HepG2 (cell line): ENCODE data around the gene NOL12. TPM values are rescaled to one million over a fixed set of nuclear protein-coding genes. Genes with fewer than 3 reads are reported as not detected.

Experiments used
- AGO2 ChIP-seq: fragments of 200-400 bp; formaldehyde crosslinking; optimal IDR thresholded peaks from 2 replicates; pipeline ENCODE3; 2017; ENCODE audit warnings: mild to moderate bottlenecking, low read depth, low read length, moderate library complexity
- ATF7 ChIP-seq, 2 experiments: fragments of 450-650 bp in 1 of 2; sonication (generic) in 1 of 2; formaldehyde crosslinking in 1 of 2; IDR thresholded peaks; 2 replicates each; pipeline versions ENCODE4 v1.4.0 to v1.6.1; 2016 to 2020; ENCODE audit warnings: antibody characterized with exemption in 1 of 2, mild to moderate bottlenecking in 1 of 2, missing genetic modification reagents in 1 of 2
- CTCF ChIP-seq: sonication (generic); formaldehyde crosslinking; IDR thresholded peaks from 2 replicates; pipeline ENCODE4 v1.5.0; 2020; ENCODE audit warnings: mild to moderate bottlenecking, missing genetic modification reagents, moderate library complexity
- HMGXB3 ChIP-seq: sonication (generic); formaldehyde crosslinking; IDR thresholded peaks from 2 replicates; pipeline ENCODE4 v1.4.0; 2020; ENCODE audit warnings: missing genetic modification reagents, borderline replicate concordance
- HNRNPK ChIP-seq: fragments of 200-400 bp; formaldehyde crosslinking; IDR thresholded peaks from 2 replicates; pipeline ENCODE4 v1.6.1; 2018; ENCODE audit warnings: low read length, low read depth, moderate library complexity, mild to moderate bottlenecking; ENCODE audit not compliant: poor library complexity, severe bottlenecking
- NFE2L1 ChIP-seq: sonication (generic); formaldehyde crosslinking; IDR thresholded peaks from 2 replicates; pipeline ENCODE4 v1.4.0; 2020; ENCODE audit warnings: missing genetic modification reagents, mild to moderate bottlenecking, borderline replicate concordance
- STAG1 ChIP-seq: sonication (generic); formaldehyde crosslinking; IDR thresholded peaks from 2 replicates; pipeline ENCODE4 v1.4.0; 2020; ENCODE audit warnings: missing genetic modification reagents
- ZMAT3 ChIP-seq: sonication (generic); formaldehyde crosslinking; conservative IDR thresholded peaks from 2 replicates; pipeline ENCODE4 v1.7.0; 2021; ENCODE audit warnings: missing genetic modification reagents
- ZNF280D ChIP-seq: sonication (generic); formaldehyde crosslinking; IDR thresholded peaks from 2 replicates; pipeline ENCODE4 v1.5.1; 2020; ENCODE audit warnings: mild to moderate bottlenecking, missing genetic modification reagents
- ZNF766 ChIP-seq: sonication (generic); formaldehyde crosslinking; IDR thresholded peaks from 2 replicates; pipeline ENCODE4 v1.5.0; 2020; ENCODE audit warnings: missing genetic modification reagents, borderline replicate concordance
- ZSCAN21 ChIP-seq: sonication (generic); formaldehyde crosslinking; IDR thresholded peaks from 2 replicates; pipeline ENCODE4 v1.8.0; 2022; ENCODE audit warnings: mild to moderate bottlenecking, missing genetic modification reagents, moderate library complexity, borderline replicate concordance
- polyA plus RNA-seq, 8 experiments: library from polyadenylated mRNA; depleted of rRNA in 3 of 8; stranded (reverse) in 7 of 8; unstranded in 1 of 8; fragments of >200 nt; fragmentation: Illumina TruSeq in 4 of 8; extraction: Trizol in 4 of 8; gene quantifications; 2 replicates each; pipeline versions ENCODE4 v1.2.1 to v1.2.3, GENCODE V29; 2011 to 2016; ENCODE audit warnings: low read depth in 4 of 8, missing spikeins in 1 of 8, mixed read lengths in 1 of 8; ENCODE audit not compliant: insufficient read depth in 1 of 8
- total RNA-seq, 5 experiments: library from RNA; depleted of rRNA; stranded (reverse); fragments of >200 nt; fragmentation: Illumina TruSeq; extraction: Trizol; gene quantifications; 2 replicates each; pipeline ENCODE4 v1.2.3, GENCODE V29; 2016; ENCODE audit warnings: low read depth in 1 of 5

NOL12 gene
- total and polyA plus RNA-seq, 2 of the 13 experiments (the other 11 are each of a cell fraction or from before 2014, with no cell fraction given) = 14.3 to 31.4 TPM

GRCh38 chr22:37726241-37726887 is 40.2 kb downstream of the NOL12 start (continued):
- TF ChIP-seq HMGXB3 (CRISPR knock-in tag) (no peak), CTCF (peak; percentile 34), HNRNPK (no peak), ZSCAN21 (CRISPR knock-in tag) (no peak), NFE2L1 (no peak), ZNF766 (no peak), ZNF280D (CRISPR knock-in tag) (no peak), STAG1 (peak; percentile 50), ATF7 (IDR thresholded peaks at IDR 0.05) (0 out of 2 replicates have a peak, but pooled peaks have one; percentile 2), ATF7 (CRISPR knock-in tag; IDR thresholded peaks at IDR 0.05) (no peak), ZMAT3 (CRISPR knock-in tag) (no peak), AGO2 (peak; percentile 45)
